Calu3 (cell line): ENCODE measurements around the gene ATP6V0A1. TPM values are rescaled to one million over a fixed set of nuclear protein-coding genes. Genes with fewer than 3 reads are reported as not detected.

Experiments
- BruUV-seq: library from RNA; stranded (reverse); fragments of 400-500 nt; replicated peaks from 2 replicates; lab custom pipeline; 2021; lab: Mats Ljungman, UMichigan
- CTCF ChIA-PET: fragments of 300-600 bp; sonication (Branson Sonifier 250); formaldehyde crosslinking; loops from one replicate; lab custom pipeline; 2022; ENCODE audit warnings: antibody characterized with exemption; lab: Charles Lee
- DNase-seq: peaks from one replicate; pipeline ENCODE4 v3.0.0; 2022
- H3K27ac Mint-ChIP-seq: one replicate; pipeline ENCODE4 v1.8.0; 2022; ENCODE audit warnings: mixed read lengths; ENCODE audit not compliant: unreplicated experiment
- H3K27me3 Mint-ChIP-seq: one replicate; pipeline ENCODE4 v1.8.0; 2022; ENCODE audit warnings: mixed read lengths; ENCODE audit not compliant: unreplicated experiment
- H3K36me3 Mint-ChIP-seq: one replicate; pipeline ENCODE4 v1.8.0; 2022; ENCODE audit warnings: mild to moderate bottlenecking, moderate library complexity, mixed read lengths; ENCODE audit not compliant: insufficient read depth, unreplicated experiment
- H3K4me1 Mint-ChIP-seq: one replicate; pipeline ENCODE4 v1.8.0; 2022; ENCODE audit warnings: mild to moderate bottlenecking, low read depth, mixed read lengths; ENCODE audit not compliant: unreplicated experiment
- H3K4me3 Mint-ChIP-seq: one replicate; pipeline ENCODE4 v1.8.0; 2022; ENCODE audit warnings: mild to moderate bottlenecking, low read depth, moderate library complexity, mixed read lengths; ENCODE audit not compliant: unreplicated experiment
- H3K9me3 Mint-ChIP-seq: one replicate; pipeline ENCODE4 v1.8.0; 2022; ENCODE audit warnings: low read depth, mixed read lengths; ENCODE audit not compliant: unreplicated experiment
- intact Hi-C: fragments of 100-400 bp; cut with micrococcal nuclease; formaldehyde crosslinking; loops from one replicate; pipeline ENCODE4 v1.10.0; 2022; ENCODE audit not compliant: unreplicated experiment
- total RNA-seq: library from RNA; stranded (reverse); gene quantifications from 2 replicates; pipeline ENCODE4 v1.2.3, GENCODE V29; 2022
- TF ChIP-seq, protein P1 (sequence below): fragments of 200-600 bp; IDR thresholded peaks from one replicate; pipeline ENCODE4 v1.8.0; 2022; ENCODE audit warnings: antibody characterized with exemption; ENCODE audit not compliant: unreplicated experiment

Gene ATP6V0A1
- total RNA-seq, 1 experiment from 2014 or later, result 141 TPM

DNA sequence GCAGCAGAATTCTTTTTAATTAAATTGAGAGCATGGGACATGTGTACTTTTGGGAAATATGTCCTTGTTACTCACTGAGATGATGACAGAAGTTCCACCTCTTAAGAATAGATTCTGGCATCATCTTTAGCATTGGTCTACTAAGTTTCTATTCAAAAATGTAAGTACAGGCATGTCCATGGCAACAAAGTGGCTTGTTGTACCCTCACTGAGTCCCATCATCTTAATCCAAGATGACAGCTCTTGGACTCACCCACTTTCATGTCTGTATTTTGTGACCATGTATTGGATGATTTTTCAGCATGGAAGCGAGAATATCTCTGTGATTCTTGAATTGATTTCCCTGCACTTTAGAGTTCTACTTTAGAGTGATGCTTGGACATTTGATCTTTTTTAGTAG lies 44.2 kb downstream of the ATP6V0A1 start:
- no peak overlapping the region for H3K27ac Mint-ChIP-seq
- H3K36me3 Mint-ChIP-seq, result peaks cover 69% of the 10 kb centered on the region
- no peaks in the 10 kb centered on the region for H3K27me3 Mint-ChIP-seq
- CTCF ChIA-PET, result no interaction called here
- no peaks in the 10 kb centered on the region for H3K9me3 Mint-ChIP-seq
- BruUV-seq, result no TSS peak
- DNase-seq, result no peak
- H3K4me3 Mint-ChIP-seq, result no peak overlapping the region
- TF ChIP-seq, protein P1, sequence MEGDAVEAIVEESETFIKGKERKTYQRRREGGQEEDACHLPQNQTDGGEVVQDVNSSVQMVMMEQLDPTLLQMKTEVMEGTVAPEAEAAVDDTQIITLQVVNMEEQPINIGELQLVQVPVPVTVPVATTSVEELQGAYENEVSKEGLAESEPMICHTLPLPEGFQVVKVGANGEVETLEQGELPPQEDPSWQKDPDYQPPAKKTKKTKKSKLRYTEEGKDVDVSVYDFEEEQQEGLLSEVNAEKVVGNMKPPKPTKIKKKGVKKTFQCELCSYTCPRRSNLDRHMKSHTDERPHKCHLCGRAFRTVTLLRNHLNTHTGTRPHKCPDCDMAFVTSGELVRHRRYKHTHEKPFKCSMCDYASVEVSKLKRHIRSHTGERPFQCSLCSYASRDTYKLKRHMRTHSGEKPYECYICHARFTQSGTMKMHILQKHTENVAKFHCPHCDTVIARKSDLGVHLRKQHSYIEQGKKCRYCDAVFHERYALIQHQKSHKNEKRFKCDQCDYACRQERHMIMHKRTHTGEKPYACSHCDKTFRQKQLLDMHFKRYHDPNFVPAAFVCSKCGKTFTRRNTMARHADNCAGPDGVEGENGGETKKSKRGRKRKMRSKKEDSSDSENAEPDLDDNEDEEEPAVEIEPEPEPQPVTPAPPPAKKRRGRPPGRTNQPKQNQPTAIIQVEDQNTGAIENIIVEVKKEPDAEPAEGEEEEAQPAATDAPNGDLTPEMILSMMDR, result no peak
- intact Hi-C loops, result no loop called here
- H3K4me1 Mint-ChIP-seq, result no peaks in the 10 kb centered on the region

DNA sequence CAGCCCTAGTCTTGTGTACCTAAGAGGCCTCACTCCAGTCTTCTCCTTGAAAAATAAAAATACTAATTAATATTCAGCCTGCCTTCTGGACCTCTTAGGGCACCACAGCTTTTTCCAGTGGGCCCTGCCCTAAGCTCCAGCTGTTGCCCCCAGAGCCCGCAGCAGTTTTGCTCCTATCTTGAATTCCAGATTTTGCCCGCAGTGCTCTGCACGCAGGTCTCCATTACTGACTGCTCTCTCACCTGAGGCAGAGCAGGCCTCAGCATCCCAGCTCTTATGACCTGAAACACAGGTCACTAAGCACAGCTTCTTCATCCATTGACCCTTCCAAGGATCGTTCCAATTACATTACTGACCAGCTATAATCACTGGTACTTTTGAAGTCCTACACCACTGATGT lies 49.0 kb downstream of the ATP6V0A1 start:
- TF ChIP-seq, protein P1, result no peak
- no peaks in the 10 kb centered on the region for H3K9me3 Mint-ChIP-seq
- H3K36me3 Mint-ChIP-seq, result peaks cover 74% of the 10 kb centered on the region
- no peak overlapping the region for H3K4me3 Mint-ChIP-seq
- no peak overlapping the region for H3K27ac Mint-ChIP-seq
- BruUV-seq, result no TSS peak
- CTCF ChIA-PET, result interaction anchor here (0.5 to 1.6 kb wide), 2 partner anchors 10 to 665 kb away, joined by 4 to 5 read pairs; no protein-coding TSS in a partner anchor
- intact Hi-C loops, result no loop called here
- H3K4me1 Mint-ChIP-seq, result no peaks in the 10 kb centered on the region
- DNase-seq, result no peak
- H3K27me3 Mint-ChIP-seq, result no peaks in the 10 kb centered on the region

DNA sequence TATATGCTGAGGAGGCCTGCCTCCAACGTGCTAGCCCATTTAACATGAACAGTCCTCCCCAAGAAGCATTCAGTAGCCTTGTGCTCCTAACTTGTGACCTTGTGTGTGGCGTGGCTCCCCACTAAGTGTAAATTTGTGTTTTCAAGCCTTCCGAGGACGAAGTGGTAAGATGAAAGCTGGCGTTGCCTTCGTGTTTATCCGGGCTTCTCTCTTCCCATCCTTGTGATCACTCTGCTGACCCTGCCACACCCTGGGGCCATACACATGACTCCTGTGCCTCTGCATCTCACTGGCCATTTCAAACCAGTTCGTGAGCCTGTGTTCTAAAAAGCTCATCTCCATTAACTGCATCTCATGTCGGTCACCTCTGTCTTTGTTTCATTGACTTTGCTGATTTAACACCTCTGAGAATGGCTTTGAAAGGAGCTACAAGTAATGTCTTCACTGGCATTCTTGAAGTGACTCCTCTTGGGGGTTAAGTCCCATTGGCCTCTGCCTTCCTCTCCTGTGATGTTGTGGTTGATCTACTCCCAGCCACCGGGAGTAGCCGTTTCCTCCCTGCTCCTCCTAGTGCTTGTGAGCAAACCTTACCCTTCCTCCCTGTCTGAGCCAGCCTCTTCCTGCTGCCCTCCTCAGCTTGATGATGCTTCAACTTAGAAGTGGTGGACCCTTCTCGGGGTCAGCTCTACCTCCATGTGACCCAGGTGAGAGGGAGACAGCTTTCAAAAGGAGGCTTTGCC lies 49.9 kb downstream of the ATP6V0A1 start:
- TF ChIP-seq, protein P1, result no peak
- H3K9me3 Mint-ChIP-seq, result no peaks in the 10 kb centered on the region
- no peaks in the 10 kb centered on the region for H3K4me1 Mint-ChIP-seq
- no peak overlapping the region for H3K27ac Mint-ChIP-seq
- BruUV-seq, result no TSS peak
- no peak overlapping the region for H3K4me3 Mint-ChIP-seq
- DNase-seq, result no peak
- CTCF ChIA-PET, result interaction anchor here (1.2 kb wide), 1 partner anchor 19 kb away, joined by 4 read pairs; no protein-coding TSS in a partner anchor
- H3K27me3 Mint-ChIP-seq, result no peaks in the 10 kb centered on the region
- intact Hi-C loops, result no loop called here
- peaks cover 69% of the 10 kb centered on the region for H3K36me3 Mint-ChIP-seq

DNA sequence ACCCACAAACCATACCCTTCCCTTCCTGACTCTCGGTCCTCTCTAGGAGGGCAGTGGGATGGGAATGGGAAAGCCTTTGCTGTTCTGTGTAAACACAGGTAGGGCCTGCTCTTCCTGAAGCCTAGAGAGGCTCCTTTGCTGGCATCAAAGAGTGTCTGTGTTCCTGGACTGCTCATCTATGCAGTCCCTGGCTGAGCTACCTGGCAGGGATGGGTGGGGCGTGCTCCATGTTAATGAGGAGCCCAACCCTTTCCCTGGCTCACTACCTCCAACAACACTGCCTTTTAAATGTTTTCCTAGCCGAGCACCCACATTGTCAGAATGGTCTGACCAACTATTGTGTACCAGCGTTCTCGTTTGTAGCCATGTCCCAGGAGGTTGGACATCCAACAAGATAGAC lies 50.7 kb downstream of the ATP6V0A1 start:
- Mint-ChIP-seq H3K4me3 (no peak overlapping the region), H3K27me3 (no peaks in the 10 kb centered on the region), H3K9me3 (no peaks in the 10 kb centered on the region), H3K36me3 (peaks cover 75% of the 10 kb centered on the region), H3K4me1 (no peaks in the 10 kb centered on the region), H3K27ac (no peak overlapping the region)
- intact Hi-C loops, result no loop called here
- BruUV-seq, result no TSS peak
- no peak for DNase-seq
- TF ChIP-seq, protein P1, result no peak
- CTCF ChIA-PET, result interaction anchor here (1.2 kb wide), 1 partner anchor 18 kb away, joined by 4 read pairs; no protein-coding TSS in a partner anchor
